Caco-2 (cell line): ENCODE results near the gene TULP1. TPM values are rescaled to one million over a fixed set of nuclear protein-coding genes. Genes with fewer than 3 reads are reported as not detected.

Experiments
- BruUV-seq: library from RNA; stranded (reverse); fragments of 400-500 nt; replicated peaks from 2 replicates; lab custom pipeline; 2021; lab: Mats Ljungman, UMichigan
- CTCF ChIA-PET: fragments of 300-600 bp; sonication (Branson Sonifier 250); formaldehyde crosslinking; loops from one replicate; lab custom pipeline; 2022; ENCODE audit warnings: antibody characterized with exemption; lab: Charles Lee
- POLR2A ChIA-PET: fragments of 300-600 bp; sonication (Branson Sonifier 250); formaldehyde crosslinking; loops from one replicate; lab custom pipeline; 2022; ENCODE audit warnings: antibody characterized with exemption; lab: Charles Lee
- DNase-seq, 2 experiments: peaks; one replicate each; pipeline versions ENCODE4 v3.0.0 to v3.0.0-alpha.2; 2020 to 2022
- H3K27me3 ChIP-seq: replicated peaks from 2 replicates; pipeline ENCODE4 v1.6.0; 2011; ENCODE audit warnings: low read length; ENCODE audit not compliant: control insufficient read depth, insufficient read depth
- H3K36me3 ChIP-seq: 2 replicates; pipeline ENCODE4 v1.5.1; 2011; ENCODE audit warnings: low read length; ENCODE audit not compliant: control insufficient read depth, insufficient read depth
- H3K4me1 ChIP-seq: fragments of 250-450 bp; sonication (Bioruptor Pico); 2 replicates; pipeline ENCODE4 v1.5.1; 2020; ENCODE audit warnings: mild to moderate bottlenecking
- H3K4me3 ChIP-seq: 2 replicates; pipeline ENCODE4 v1.5.1; 2011; ENCODE audit warnings: low read depth, mild to moderate bottlenecking, control low read depth, low read length
- H3K9me3 ChIP-seq: fragments of 250-450 bp; sonication (Bioruptor Pico); 2 replicates; pipeline ENCODE4 v1.5.1; 2020; ENCODE audit warnings: mild to moderate bottlenecking, moderate library complexity
- H3K27ac Mint-ChIP-seq: one replicate; pipeline ENCODE4 v1.8.0; 2022; ENCODE audit warnings: mixed read lengths; ENCODE audit not compliant: unreplicated experiment
- H3K27me3 Mint-ChIP-seq: one replicate; pipeline ENCODE4 v1.8.0; 2022; ENCODE audit warnings: mixed read lengths; ENCODE audit not compliant: insufficient read depth, unreplicated experiment
- H3K36me3 Mint-ChIP-seq: one replicate; pipeline ENCODE4 v1.8.0; 2022; ENCODE audit warnings: mild to moderate bottlenecking, mixed read lengths; ENCODE audit not compliant: insufficient read depth, unreplicated experiment
- H3K4me1 Mint-ChIP-seq: one replicate; pipeline ENCODE4 v1.8.0; 2022; ENCODE audit warnings: low read depth, mixed read lengths; ENCODE audit not compliant: unreplicated experiment
- H3K4me3 Mint-ChIP-seq: one replicate; pipeline ENCODE4 v1.8.0; 2022; ENCODE audit warnings: mild to moderate bottlenecking, moderate library complexity, mixed read lengths; ENCODE audit not compliant: unreplicated experiment
- H3K9me3 Mint-ChIP-seq: one replicate; pipeline ENCODE4 v1.8.0; 2022; ENCODE audit warnings: mixed read lengths; ENCODE audit not compliant: unreplicated experiment
- intact Hi-C: fragments of 100-400 bp; cut with micrococcal nuclease; formaldehyde crosslinking; loops from one replicate; pipeline ENCODE4 v1.10.0; 2022; ENCODE audit not compliant: unreplicated experiment
- total RNA-seq: library from RNA; stranded (reverse); gene quantifications from 2 replicates; pipeline ENCODE4 v1.2.3, GENCODE V29; 2022
- TF ChIP-seq, protein P1 (sequence below), 2 experiments: fragments of 200-600 bp in 1 of 2; IDR thresholded peaks; 1 replicate in 1 of 2; 2 replicates in 1 of 2; pipeline versions ENCODE4 v1.5.1 to v1.8.0; 2011 to 2022; ENCODE audit warnings: antibody characterized with exemption in 1 of 2, control low read depth in 1 of 2, inconsistent platforms in 1 of 2, low read depth in 1 of 2, low read length in 1 of 2, mild to moderate bottlenecking in 1 of 2, moderate library complexity in 1 of 2; ENCODE audit not compliant: insufficient read depth in 1 of 2, severe bottlenecking in 1 of 2, unreplicated experiment in 1 of 2

TULP1 gene
- total RNA-seq, 1 experiment from 2014 or later: not detected

DNA sequence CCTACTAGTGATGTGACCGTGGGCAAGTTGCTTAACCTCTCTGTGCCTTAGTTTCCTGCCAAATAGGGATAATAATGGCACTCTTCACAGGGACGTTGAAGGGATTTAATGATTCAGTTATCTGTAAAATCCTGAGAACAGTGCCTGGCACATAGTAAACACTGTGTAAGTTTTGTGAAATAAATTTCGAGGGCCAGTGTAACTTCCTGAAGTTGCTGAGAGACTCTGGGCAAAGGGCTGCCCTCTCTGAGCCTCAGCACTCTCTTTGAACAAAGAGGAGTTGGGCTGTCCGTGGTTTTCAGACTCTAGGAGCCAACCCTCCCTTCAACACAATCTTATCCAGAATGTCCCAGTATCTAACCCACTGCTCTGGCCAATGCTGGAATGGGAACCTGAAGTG, 13.3 kb downstream of the TULP1 start:
- Mint-ChIP-seq H3K27ac (no peak overlapping the region), H3K4me1 (no peaks in the 10 kb centered on the region), H3K36me3 (peaks cover 7% of the 10 kb centered on the region), H3K9me3 (no peaks in the 10 kb centered on the region), H3K27me3 (no peaks in the 10 kb centered on the region), H3K4me3 (peak overlapping the region; percentile 90)
- intact Hi-C loops: no loop called here
- ChIA-PET CTCF (no interaction called here), POLR2A (no interaction called here)
- Histone ChIP-seq H3K36me3 (no peaks in the 10 kb centered on the region; the same call in 1 of the 2 replicates), H3K4me1 (peaks cover 25% of the 10 kb centered on the region), H3K9me3 (no peaks in the 10 kb centered on the region), H3K27me3 (no peaks in the 10 kb centered on the region), H3K4me3 (no peak overlapping the region)
- no peak for DNase-seq
- TF ChIP-seq, protein P1, sequence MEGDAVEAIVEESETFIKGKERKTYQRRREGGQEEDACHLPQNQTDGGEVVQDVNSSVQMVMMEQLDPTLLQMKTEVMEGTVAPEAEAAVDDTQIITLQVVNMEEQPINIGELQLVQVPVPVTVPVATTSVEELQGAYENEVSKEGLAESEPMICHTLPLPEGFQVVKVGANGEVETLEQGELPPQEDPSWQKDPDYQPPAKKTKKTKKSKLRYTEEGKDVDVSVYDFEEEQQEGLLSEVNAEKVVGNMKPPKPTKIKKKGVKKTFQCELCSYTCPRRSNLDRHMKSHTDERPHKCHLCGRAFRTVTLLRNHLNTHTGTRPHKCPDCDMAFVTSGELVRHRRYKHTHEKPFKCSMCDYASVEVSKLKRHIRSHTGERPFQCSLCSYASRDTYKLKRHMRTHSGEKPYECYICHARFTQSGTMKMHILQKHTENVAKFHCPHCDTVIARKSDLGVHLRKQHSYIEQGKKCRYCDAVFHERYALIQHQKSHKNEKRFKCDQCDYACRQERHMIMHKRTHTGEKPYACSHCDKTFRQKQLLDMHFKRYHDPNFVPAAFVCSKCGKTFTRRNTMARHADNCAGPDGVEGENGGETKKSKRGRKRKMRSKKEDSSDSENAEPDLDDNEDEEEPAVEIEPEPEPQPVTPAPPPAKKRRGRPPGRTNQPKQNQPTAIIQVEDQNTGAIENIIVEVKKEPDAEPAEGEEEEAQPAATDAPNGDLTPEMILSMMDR (IDR thresholded peaks at IDR 0.05; ENCODE audit: insufficient read depth in 1 of 2, low read depth in 1 of 2, low read length in 1 of 2, severe bottlenecking in 1 of 2, unreplicated experiment in 1 of 2): no peak
- no TSS peak for BruUV-seq

DNA sequence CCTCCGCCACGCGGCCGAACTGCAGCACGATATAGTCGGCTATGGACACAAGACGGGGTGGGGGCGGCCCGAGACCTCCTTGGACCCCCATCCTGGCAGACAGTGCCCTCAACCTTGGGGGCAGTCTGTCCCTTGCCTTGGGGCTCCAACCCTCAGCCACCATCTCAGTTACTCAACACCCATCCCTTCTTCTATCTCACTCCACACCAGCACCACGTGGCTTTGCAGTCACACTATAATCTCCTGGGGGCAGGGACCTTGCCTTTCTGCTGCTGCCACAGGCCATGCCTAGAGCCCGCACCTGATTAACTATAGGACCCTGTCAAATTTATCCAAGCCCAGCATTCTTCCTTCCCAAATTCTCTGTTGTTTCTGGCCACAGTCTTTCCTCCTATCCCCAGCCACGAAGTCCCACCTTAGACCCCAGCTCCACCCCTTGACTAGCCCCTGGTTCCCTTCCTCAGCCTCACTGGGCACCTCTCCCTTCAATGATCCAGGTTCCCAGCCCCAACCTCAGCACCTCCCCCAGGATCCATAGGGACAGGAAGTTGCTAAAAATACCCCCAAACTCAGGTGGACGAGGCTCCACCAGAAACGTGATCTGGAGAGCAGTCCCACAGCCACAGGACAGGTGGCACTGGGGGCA, 14.2 kb downstream of the TULP1 start:
- ChIA-PET CTCF (interaction anchor here (0.7 kb wide), 1 partner anchor 24 kb away, joined by 3 read pairs; no protein-coding TSS in a partner anchor), POLR2A (interaction anchor here (0.6 to 2.6 kb wide), 2 partner anchors 24 to 26 kb away, joined by 4 to 18 read pairs; no protein-coding TSS in a partner anchor)
- Histone ChIP-seq H3K4me3 (peak overlapping the region; percentile 91), H3K4me1 (peaks cover 34% of the 10 kb centered on the region), H3K9me3 (no peaks in the 10 kb centered on the region), H3K27me3 (no peaks in the 10 kb centered on the region), H3K36me3 (no peaks in the 10 kb centered on the region; the same call in 1 of the 2 replicates)
- peaks cover 7% of the 10 kb centered on the region for H3K36me3 Mint-ChIP-seq
- TF ChIP-seq, protein P1 (IDR thresholded peaks at IDR 0.05; ENCODE audit: insufficient read depth in 1 of 2, low read depth in 1 of 2, low read length in 1 of 2, severe bottlenecking in 1 of 2, unreplicated experiment in 1 of 2): no peak
- no peaks in the 10 kb centered on the region for H3K27me3 Mint-ChIP-seq
- peak overlapping the region; percentile 90 for H3K4me3 Mint-ChIP-seq
- DNase-seq: peak; percentile 52 to 62
- H3K4me1 Mint-ChIP-seq: peaks cover 6% of the 10 kb centered on the region
- BruUV-seq: TSS peak; percentile 43
- peak overlapping the region; percentile 84 for H3K27ac Mint-ChIP-seq
- intact Hi-C loops: no loop called here
- H3K9me3 Mint-ChIP-seq: no peaks in the 10 kb centered on the region

DNA sequence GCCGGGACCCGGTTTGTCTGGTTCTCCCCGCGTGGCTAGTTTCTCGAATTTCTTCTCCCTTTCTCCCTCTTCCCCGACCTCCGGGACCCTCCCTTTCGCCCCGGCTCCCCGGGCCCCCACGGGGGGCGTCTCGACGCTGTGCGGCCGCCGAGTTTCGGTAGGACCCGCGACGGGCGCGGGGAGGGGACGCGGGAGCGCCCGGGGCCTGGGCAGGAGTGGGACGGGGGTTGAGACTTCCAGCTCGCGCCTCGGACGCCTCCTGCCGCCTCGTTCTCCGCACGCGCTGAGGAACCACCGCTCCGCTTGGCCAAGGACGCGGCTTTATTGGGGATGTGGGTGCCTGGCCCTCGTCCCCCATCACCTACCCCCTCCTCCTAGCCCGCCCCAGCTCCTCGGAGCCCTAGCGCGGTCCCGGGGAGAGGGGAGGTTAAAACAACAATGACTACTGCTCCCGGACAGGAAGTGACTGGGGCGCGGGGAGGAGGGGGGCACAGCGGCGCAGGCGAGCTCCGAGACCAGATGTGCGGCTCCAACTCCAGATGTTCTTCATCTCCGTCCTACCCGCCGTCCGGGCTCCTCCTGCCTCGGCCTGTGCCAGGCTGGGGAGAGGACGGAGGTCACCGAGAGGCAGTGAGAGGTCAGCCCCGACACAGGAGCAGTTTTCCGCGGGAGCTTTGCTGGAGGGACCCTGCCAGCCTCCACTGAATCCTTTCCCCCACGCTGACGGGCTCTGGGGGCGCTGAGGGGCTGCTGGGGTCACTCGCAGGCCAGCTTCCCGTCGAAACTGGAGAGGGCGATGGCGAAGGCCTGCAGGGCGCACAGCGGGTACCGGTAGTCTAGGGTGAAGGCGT, 14.9 kb downstream of the TULP1 start:
- Histone ChIP-seq H3K4me1 (peaks cover 41% of the 10 kb centered on the region), H3K27me3 (no peaks in the 10 kb centered on the region), H3K36me3 (no peaks in the 10 kb centered on the region; the same call in 1 of the 2 replicates), H3K4me3 (peak overlapping the region; percentile 91), H3K9me3 (no peaks in the 10 kb centered on the region)
- TF ChIP-seq, protein P1 (IDR thresholded peaks at IDR 0.05; ENCODE audit: insufficient read depth in 1 of 2, low read depth in 1 of 2, low read length in 1 of 2, severe bottlenecking in 1 of 2, unreplicated experiment in 1 of 2): no peak
- intact Hi-C loops: loop anchor here (1.0 kb wide), 1 partner anchor 11 kb away; no protein-coding TSS in a partner anchor
- H3K27ac Mint-ChIP-seq: peak overlapping the region; percentile 84
- peaks cover 13% of the 10 kb centered on the region for H3K4me1 Mint-ChIP-seq
- BruUV-seq: no TSS peak
- no peaks in the 10 kb centered on the region for H3K9me3 Mint-ChIP-seq
- H3K36me3 Mint-ChIP-seq: peaks cover 7% of the 10 kb centered on the region
- DNase-seq: peak; percentile 62 to 69
- CTCF ChIA-PET: interaction anchor here (0.7 kb wide), 1 partner anchor 25 kb away, joined by 3 read pairs; no protein-coding TSS in a partner anchor
- H3K27me3 Mint-ChIP-seq: no peaks in the 10 kb centered on the region
- H3K4me3 Mint-ChIP-seq: peak overlapping the region; percentile 90
- POLR2A ChIA-PET: interaction anchor here (0.6 to 2.6 kb wide), 4 partner anchors 11 to 179 kb away, joined by 4 to 23 read pairs (median 12); no protein-coding TSS in a partner anchor
